OCI-LY7 (cell line): ENCODE measurements around the gene NDRG4. TPM values are rescaled to one million over a fixed set of nuclear protein-coding genes. Genes with fewer than 3 reads are reported as not detected.

Experiments used
- BruUV-seq: library from RNA; stranded (reverse); fragments of 400-500 nt; replicated peaks from 2 replicates; lab custom pipeline; 2021; lab: Mats Ljungman, UMichigan
- CTCF ChIA-PET: fragments of 300-600 bp; sonication (Branson Sonifier 250); formaldehyde crosslinking; loops from one replicate; lab custom pipeline; 2022; ENCODE audit warnings: antibody characterized with exemption; ENCODE audit not compliant: unreplicated experiment; lab: Charles Lee
- POLR2A ChIA-PET: fragments of 300-600 bp; sonication (Branson Sonifier 250); formaldehyde crosslinking; loops from one replicate; lab custom pipeline; 2022; ENCODE audit warnings: antibody characterized with exemption; lab: Charles Lee
- DNase-seq: peaks from one replicate; pipeline ENCODE4 v3.0.0-alpha.2; 2015; ENCODE audit warnings: low spot score
- H2AFZ ChIP-seq: fragments of 200-600 bp; sonication (generic), shearing (Covaris generic); 2 replicates; pipeline ENCODE4 v1.6.1; 2014; ENCODE audit warnings: mild to moderate bottlenecking, antibody characterized with exemption, low read length, moderate library complexity
- H3K27ac ChIP-seq: fragments of 200-600 bp; sonication (generic); 2 replicates; pipeline ENCODE4 v1.5.1; 2014; ENCODE audit warnings: mixed run types, low read depth, mild to moderate bottlenecking, moderate library complexity, low read length, inconsistent platforms; ENCODE audit not compliant: poor library complexity, severe bottlenecking
- H3K36me3 ChIP-seq: fragments of 200-600 bp; sonication (generic); 2 replicates; pipeline ENCODE4 v1.6.1; 2014; ENCODE audit warnings: mild to moderate bottlenecking, antibody characterized with exemption, low read length, moderate library complexity, mixed read lengths; ENCODE audit not compliant: insufficient read depth
- H3K4me1 ChIP-seq: fragments of 200-600 bp; sonication (generic); 2 replicates; pipeline ENCODE4 v1.5.1; 2014; ENCODE audit warnings: mild to moderate bottlenecking, low read length; ENCODE audit not compliant: insufficient read depth, poor library complexity, severe bottlenecking
- H3K4me2 ChIP-seq: fragments of 200-600 bp; sonication (generic); 2 replicates; pipeline ENCODE4 v1.6.1; 2014; ENCODE audit warnings: mild to moderate bottlenecking, low read length
- H3K4me3 ChIP-seq: fragments of 200-600 bp; sonication (generic); 2 replicates; pipeline ENCODE4 v1.5.1; 2014; ENCODE audit warnings: mild to moderate bottlenecking, low read depth, low read length; ENCODE audit not compliant: poor library complexity, severe bottlenecking
- H3K79me2 ChIP-seq: fragments of 200-600 bp; sonication (generic); 2 replicates; pipeline ENCODE4 v1.6.1; 2016; ENCODE audit warnings: low read depth, mild to moderate bottlenecking, low read length, moderate library complexity, mixed read lengths; ENCODE audit not compliant: insufficient read depth
- H3K9me2 ChIP-seq: fragments of 200-600 bp; sonication (generic); 2 replicates; pipeline ENCODE4 v1.6.1; 2016; ENCODE audit warnings: mild to moderate bottlenecking, low read length, mixed read lengths; ENCODE audit not compliant: insufficient read depth
- H3K9me3 ChIP-seq: fragments of 200-600 bp; sonication (generic); 2 replicates; pipeline ENCODE4 v1.6.1; 2014; ENCODE audit warnings: mild to moderate bottlenecking, mixed run types, low read length, mixed read lengths
- H4K20me1 ChIP-seq: fragments of 200-600 bp; sonication (generic); 2 replicates; pipeline ENCODE4 v1.6.1; 2014; ENCODE audit warnings: mild to moderate bottlenecking, antibody characterized with exemption, low read length, moderate library complexity, mixed read lengths; ENCODE audit not compliant: insufficient read depth
- CTCF ChIP-seq: fragments of 200-600 bp; sonication (generic); conservative IDR thresholded peaks from 2 replicates; pipeline ENCODE4 v1.5.1; 2014; ENCODE audit warnings: mild to moderate bottlenecking, antibody characterized with exemption, low read length, moderate library complexity, mixed read lengths
- EZH2phosphoT487 ChIP-seq: fragments of 200-600 bp; sonication (generic); IDR thresholded peaks from 2 replicates; pipeline ENCODE4 v1.6.1; 2018; ENCODE audit warnings: low read depth, borderline replicate concordance, mild to moderate bottlenecking, mixed run types, antibody characterized with exemption, low read length, moderate library complexity, mixed read lengths
- intact Hi-C: fragments of 100-400 bp; cut with micrococcal nuclease; formaldehyde crosslinking; loops from one replicate; pipeline ENCODE4 v1.10.0; 2022; ENCODE audit not compliant: unreplicated experiment
- small RNA-seq: library from RNA; depleted of rRNA; stranded (forward); fragments of <200 nt; gene quantifications from one replicate; pipeline ENCODE3, GENCODE V24; 2014
- total RNA-seq, 2 experiments: library from RNA; depleted of rRNA in 1 of 2; stranded (reverse); fragments of >200 nt in 1 of 2; shearing (Covaris generic) in 1 of 2; gene quantifications; 2 replicates each; pipeline ENCODE4 v1.2.3, GENCODE V29; 2014 to 2022

NDRG4 gene
- total RNA-seq, 2 experiments from 2014 or later = 8.8 to 9.5 TPM

GRCh38 chr16:58551496-58551895 is 51.6 kb downstream of the NDRG4 start:
- Histone ChIP-seq H3K4me3 (no peak overlapping the region), H3K4me1 (no peaks in the 10 kb centered on the region), H3K27ac (no peak overlapping the region), H3K36me3 (peaks cover 100% of the 10 kb centered on the region), H3K4me2 (no peak overlapping the region), H3K9me3 (no peaks in the 10 kb centered on the region), H2AFZ (no peak overlapping the region), H4K20me1 (no peaks in the 10 kb centered on the region; the same call in 1 of the 2 replicates), H3K79me2 (no peaks in the 10 kb centered on the region), H3K9me2 (no peaks in the 10 kb centered on the region)
- CTCF ChIA-PET = interaction anchor here (1.0 kb wide), 1 partner anchor 205 kb away, joined by 3 read pairs; no protein-coding TSS in a partner anchor
- BruUV-seq = no TSS peak
- POLR2A ChIA-PET = interaction anchor here (1.6 kb wide), 1 partner anchor 34 kb away, joined by 4 read pairs; no protein-coding TSS in a partner anchor
- DNase-seq = no peak
- intact Hi-C loops = no loop called here
- TF ChIP-seq CTCF (no peak), EZH2phosphoT487 (no peak)

- Histone ChIP-seq H3K79me2 (peaks cover 15% of the 10 kb centered on the region; the same call in 1 of the 2 replicates), H3K4me2 (no peak overlapping the region)
- no TSS peak for BruUV-seq
Measured at GRCh38 chr16:58556678-58557077, 56.7 kb downstream of the NDRG4 start.

More at GRCh38 chr16:58556678-58557077, 56.7 kb downstream of the NDRG4 start:
- no peaks in the 10 kb centered on the region for H3K4me1 ChIP-seq
- peaks cover 10% of the 10 kb centered on the region; the same call in 1 of the 2 replicates for H4K20me1 ChIP-seq
- no peaks in the 10 kb centered on the region for H3K9me2 ChIP-seq
- H3K27ac ChIP-seq = no peak overlapping the region
- no peak for DNase-seq
- ChIA-PET CTCF (no interaction called here), POLR2A (interaction anchor here (0.9 to 1.3 kb wide), 3 partner anchors 14 to 32 kb away, joined by 3 to 7 read pairs (median 5); no protein-coding TSS in a partner anchor)
- TF ChIP-seq CTCF = no peak
- TF ChIP-seq EZH2phosphoT487 = no peak
- peaks cover 99% of the 10 kb centered on the region for H3K36me3 ChIP-seq
- H2AFZ ChIP-seq = no peak overlapping the region
- H3K4me3 ChIP-seq = no peak overlapping the region
- H3K9me3 ChIP-seq = no peaks in the 10 kb centered on the region
- intact Hi-C loops = no loop called here

Small RNAs within 50 kb of the gene (small RNA-seq; reads per million reads assigned to genes)
- not detected for gene RNU6-103P
- gene SNORA46 = 126 reads per million, percentile 99 among the genes with 10 or more reads in this experiment
- not detected for gene SNORA50A

Other genes starting within 250 kb of the NDRG4 start
- not detected in 2 replicates for gene PRSS54, start 205.1 kb upstream of the NDRG4 start, total RNA-seq (2014; rRNA removed; shearing (Covaris generic))
- not detected in 2 replicates for gene PRSS54, start 205.1 kb upstream of the NDRG4 start, total RNA-seq (2022)
- 35.7 and 49.1 TPM in 2 replicates for gene GINS3, start 107.7 kb upstream of the NDRG4 start, total RNA-seq (2014; rRNA removed; shearing (Covaris generic))
- gene GINS3, start 107.7 kb upstream of the NDRG4 start, total RNA-seq (2022) = 50.4 and 50.5 TPM in 2 replicates
- 13.5 and 19.6 TPM in 2 replicates for gene SETD6, start 15.4 kb downstream of the NDRG4 start, total RNA-seq (2014; rRNA removed; shearing (Covaris generic))
- gene SETD6, start 15.4 kb downstream of the NDRG4 start, total RNA-seq (2022) = 33.1 and 33.6 TPM in 2 replicates
- 209 and 230 TPM in 2 replicates for gene CNOT1, start 129.7 kb downstream of the NDRG4 start, total RNA-seq (2014; rRNA removed; shearing (Covaris generic))
- 288 and 325 TPM in 2 replicates for gene CNOT1, start 129.7 kb downstream of the NDRG4 start, total RNA-seq (2022)
- 5.5 and 6.1 TPM in 2 replicates for gene SLC38A7, start 184.6 kb downstream of the NDRG4 start, total RNA-seq (2014; rRNA removed; shearing (Covaris generic))
- 9.7 and 12.0 TPM in 2 replicates for gene SLC38A7, start 184.6 kb downstream of the NDRG4 start, total RNA-seq (2022)
- 90.8 and 104 TPM in 2 replicates for gene GOT2, start 234.2 kb downstream of the NDRG4 start, total RNA-seq (2014; rRNA removed; shearing (Covaris generic))
- gene GOT2, start 234.2 kb downstream of the NDRG4 start, total RNA-seq (2022) = 280 and 308 TPM in 2 replicates